Stimulated activated naive CD4-positive, alpha-beta T cell (primary cell): Measurements from ENCODE around the gene RCC2.

Source experiments
- DNase-seq, 6 experiments: peaks; one replicate each; lab custom pipeline; 2025; lab: John Stamatoyannopoulos, UW

The RCC2 gene

GRCh38 chr1:17372955-17373354, 66.5 kb downstream of the RCC2 start:
- no peak for DNase-seq

DNA sequence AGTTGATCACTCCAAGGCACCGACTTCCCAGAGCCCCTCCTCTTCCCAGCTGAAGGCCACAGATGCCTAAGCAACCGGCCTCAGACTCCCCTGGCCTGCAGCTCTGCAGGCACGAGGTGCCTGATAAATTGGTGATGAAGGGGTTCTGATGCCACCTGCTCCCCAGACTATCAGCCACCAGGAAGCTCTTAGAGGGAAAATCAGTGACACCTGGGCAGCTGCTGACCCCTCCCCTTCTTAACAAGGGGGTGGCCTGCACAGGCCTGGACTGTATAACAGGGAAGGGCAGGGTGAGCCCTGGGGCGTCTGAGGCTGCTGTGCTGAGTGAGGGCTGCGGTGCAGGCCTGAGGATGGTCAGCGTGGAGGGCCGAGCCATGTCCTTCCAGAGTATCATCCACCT, 67.6 kb downstream of the RCC2 start, which contains the start of gene PADI6:
Gene PADI6, plus strand, starts transcription at position 301 of the 400 bp plus-strand sequence. Its CDS starts 50 bp downstream, at position 351.
- DNase-seq: no peak

GRCh38 chr1:17370618-17371017, 68.9 kb downstream of the RCC2 start:
- DNase-seq: no peak

DNA sequence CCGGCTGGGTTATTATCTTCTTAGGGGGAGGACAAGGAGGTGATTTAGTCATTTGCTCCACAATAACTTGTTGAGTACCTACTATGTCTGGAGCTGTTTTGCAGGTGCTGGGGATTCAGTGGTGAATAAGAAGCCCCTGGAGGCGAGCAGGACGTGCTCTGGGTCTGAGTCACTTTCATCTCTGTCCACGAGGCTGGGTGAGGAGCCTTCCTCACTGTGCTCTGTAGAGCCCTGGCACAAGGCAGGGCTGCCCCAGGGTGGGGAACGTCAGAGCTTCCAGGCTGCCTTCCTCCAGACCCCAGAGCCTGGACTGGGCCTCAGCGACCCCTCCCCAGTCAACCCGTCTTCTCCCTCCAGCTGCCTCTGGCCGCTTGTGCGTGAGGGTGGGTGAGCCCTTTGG, 70.0 kb downstream of the RCC2 start:
- DNase-seq: no peak

GRCh38 chr1:17365293-17365692, 74.2 kb downstream of the RCC2 start:
- no peak for DNase-seq

- no peak for DNase-seq
Measured at GRCh38 chr1:17363771-17364170, 75.7 kb downstream of the RCC2 start.

DNA sequence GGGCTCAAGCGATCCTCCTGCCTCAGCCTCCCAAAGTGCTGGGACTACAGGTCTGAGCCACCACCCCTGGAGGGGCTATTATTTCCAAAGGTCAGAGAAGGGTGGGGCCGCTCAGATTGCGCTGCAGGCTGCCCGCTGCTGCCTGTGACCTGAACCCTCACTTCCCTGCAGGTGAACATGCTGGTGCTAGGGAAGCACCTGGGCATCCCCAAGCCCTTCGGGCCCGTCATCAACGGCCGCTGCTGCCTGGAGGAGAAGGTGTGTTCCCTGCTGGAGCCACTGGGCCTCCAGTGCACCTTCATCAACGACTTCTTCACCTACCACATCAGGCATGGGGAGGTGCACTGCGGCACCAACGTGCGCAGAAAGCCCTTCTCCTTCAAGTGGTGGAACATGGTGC, 76.1 kb downstream of the RCC2 start:
- DNase-seq: no peak

DNA sequence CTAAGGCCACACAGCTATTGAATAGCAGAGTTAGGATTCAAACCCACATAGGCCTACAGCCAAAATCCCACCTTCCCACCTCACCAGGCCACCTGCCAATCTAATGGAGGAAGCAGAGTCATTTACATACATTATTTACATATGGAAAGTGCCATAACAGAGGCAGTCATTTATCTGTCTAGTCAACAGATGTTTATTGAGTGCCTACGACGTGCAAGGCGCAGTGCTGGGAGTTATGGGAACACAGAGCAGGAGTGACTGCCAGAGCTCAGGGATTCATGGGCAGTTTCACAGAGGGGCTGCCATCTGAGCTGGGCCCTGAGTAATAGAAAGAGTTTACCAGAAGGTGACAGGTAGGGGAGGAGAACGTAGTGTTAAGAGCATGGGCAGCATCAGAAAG, 77.8 kb downstream of the RCC2 start:
- DNase-seq: no peak

DNA sequence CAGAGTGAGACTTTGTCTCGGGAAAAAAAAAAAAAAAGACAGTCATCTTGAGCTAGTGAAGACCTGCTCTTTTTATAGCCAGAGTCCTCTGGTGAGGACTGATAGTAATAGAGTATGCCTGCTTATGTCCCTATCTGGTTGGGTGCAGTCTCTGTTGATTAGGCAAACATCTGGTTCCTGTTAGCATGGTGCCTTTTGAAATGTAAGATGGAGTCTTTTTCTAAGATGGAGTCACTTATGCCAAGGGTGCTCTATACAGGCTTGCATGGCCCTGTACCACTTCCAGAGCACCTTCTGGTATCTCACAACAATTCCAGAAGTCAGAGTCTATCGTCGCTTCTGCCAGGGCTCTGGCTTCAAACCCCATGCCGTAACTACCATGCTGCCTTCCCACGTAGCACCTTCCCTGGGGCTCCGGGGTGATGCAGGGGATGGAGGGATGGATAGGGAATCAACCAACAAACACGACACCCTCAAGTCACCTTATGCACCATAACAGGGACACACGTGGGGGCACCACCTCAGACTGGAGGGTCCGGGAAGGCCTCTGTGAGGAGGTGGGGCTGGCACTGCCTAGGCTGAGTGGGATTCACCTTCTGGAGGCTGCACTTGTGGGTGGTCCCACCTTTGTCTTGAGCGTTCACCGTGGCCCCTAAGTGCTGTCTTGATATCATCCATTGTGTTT, 79.1 kb downstream of the RCC2 start:
- DNase-seq: no peak

GRCh38 chr1:17359808-17360207, 79.7 kb downstream of the RCC2 start:
- no peak for DNase-seq

GRCh38 chr1:17359031-17359430, 80.4 kb downstream of the RCC2 start:
- DNase-seq: no peak

- no peak for DNase-seq
Measured at GRCh38 chr1:17358557-17358956, 80.9 kb downstream of the RCC2 start.
